ENCODE measurements around the gene GRIK4.

GRIK4 gene

DNA sequence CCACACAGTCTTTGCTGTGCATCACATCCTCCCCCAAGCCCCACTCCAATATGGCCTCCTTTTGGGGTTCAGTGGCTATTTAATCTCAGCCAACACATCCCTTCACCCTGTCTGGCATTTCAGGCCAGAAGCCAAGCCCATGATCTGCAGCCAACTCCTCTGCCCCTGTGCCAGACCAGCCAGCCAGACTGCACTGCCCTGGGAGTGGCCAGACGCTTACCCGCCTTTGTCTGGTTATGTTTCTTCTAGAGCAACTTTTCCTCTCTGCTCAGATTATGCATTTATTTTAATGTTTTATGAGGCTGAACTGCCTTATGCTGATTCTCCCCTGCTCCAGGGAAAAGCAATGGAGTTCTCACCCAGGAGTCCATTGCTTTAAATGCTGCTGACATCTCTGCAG is 305.6 kb downstream of the GRIK4 start:
- DNase-seq, result no peak

DNA sequence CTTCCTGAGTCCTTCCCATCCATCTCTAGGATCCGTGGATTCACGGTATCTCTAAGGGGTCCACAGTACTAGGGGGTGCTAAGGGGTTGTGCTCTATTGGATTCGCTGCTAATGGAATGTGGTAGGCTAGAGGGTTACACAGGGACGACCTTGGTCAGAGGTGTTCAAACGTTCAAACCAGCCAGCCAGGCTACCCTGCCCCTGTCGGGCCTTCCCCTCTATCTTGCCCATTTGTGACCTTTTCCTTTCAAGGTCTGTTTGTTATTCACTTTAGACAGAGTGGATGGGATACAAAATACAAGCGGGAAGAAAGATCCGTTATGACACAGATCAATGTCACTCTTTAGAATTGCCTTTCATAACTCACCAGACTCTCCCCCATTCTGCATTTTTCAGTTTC is 306.5 kb downstream of the GRIK4 start:
- no peak for DNase-seq

DNA sequence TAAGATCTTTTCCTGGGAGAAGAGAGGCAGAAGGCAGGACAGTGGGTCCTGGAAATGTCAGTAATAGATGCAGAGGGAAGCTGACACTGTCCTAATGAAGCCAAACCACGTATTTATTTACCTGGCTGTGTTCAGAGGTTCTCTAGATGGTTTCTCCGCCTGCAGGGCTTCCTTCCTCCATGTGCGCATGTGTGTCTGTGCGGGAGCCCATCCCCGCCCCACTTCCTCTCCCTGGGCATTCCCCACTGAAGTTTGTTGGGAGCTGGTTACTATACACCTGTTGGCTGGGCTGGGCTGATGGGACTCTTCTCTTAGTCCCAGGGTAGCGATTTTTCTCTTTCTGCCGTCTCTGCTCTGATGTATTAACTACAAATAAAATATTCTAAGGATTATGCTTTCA is 307.5 kb downstream of the GRIK4 start:
- no peak for DNase-seq

DNA sequence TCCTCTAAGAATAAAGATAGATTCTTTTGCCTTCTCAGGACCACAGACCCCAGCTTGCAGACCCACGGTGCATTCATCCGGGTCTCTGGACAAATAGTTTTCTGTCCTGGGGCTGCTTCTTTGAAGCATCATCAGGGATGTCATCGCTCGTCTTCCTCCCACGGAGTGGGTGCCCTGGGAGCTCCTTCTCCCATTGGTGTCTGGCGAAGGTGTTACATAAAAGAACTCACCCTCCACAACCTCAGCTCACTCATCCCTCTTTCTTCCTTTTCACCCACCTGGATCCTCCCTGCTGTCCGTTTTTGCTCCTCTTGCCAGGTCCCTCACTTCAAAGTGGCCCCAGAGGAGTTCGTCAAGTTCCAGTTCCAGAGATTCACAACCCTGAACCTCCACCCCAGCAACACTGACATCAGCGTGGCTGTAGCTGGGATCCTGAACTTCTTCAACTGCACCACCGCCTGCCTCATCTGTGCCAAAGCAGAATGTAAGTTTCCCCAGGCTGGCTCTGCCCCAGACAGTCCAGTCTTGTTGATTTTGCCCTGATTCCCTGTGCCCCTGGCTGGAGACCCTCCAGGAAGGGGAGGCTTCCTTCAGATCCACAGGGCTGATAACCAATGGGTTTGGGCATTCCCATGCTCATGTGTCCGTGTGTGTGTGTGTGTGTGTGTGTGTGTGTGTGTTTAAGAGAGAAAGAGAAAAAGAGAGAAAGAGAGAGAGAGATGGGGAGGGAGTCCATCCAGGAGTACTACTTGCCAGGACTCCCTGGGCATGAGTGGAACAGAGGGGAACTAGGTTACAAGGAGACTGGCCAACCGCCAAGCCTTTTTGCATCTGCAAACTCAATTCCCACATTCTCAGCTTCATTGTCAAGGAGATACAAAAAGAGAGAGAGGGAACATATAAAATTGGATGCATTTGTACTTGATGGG is 308.2 kb downstream of the GRIK4 start:
- DNase-seq, result no peak

DNA sequence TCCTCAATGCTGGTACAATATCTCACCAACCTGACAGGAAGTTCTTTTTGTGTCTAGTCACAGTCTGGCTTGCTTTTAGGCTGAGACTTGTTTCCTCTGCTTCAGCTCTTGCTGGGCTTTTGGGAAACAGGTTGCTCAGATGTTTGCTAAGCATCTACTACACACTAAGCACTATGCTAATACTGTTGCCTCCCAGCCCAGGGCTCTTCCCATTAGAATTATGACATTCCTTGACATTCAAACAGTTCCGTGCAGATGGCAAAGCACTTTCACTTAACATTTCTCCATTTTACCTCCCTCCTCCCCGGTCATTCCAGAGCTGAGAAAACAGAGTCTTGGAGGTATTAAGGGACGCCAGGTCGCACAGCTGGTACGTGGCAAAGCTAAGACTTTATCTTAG is 311.6 kb downstream of the GRIK4 start:
- no peak for DNase-seq

DNA sequence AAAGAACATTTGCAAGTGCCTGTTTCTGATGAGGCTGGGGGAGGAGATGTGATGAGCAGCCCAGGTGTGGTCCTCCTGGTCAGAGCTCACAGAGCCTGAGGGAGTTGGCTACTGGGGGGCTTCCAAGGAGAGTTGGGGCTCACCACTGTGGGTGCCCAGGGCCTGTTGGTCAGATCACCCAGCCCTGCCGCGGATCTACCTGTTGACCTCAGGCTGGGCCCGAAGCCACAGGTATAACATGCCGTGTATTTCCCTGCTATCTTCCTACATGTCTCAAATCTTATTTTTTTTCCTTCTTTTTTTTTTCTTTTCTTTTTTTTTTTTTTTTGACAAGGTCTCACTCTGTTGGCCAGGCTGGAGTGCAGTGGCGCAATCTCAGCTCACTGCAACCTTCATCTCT is 312.7 kb downstream of the GRIK4 start:
- DNase-seq, result no peak

DNA sequence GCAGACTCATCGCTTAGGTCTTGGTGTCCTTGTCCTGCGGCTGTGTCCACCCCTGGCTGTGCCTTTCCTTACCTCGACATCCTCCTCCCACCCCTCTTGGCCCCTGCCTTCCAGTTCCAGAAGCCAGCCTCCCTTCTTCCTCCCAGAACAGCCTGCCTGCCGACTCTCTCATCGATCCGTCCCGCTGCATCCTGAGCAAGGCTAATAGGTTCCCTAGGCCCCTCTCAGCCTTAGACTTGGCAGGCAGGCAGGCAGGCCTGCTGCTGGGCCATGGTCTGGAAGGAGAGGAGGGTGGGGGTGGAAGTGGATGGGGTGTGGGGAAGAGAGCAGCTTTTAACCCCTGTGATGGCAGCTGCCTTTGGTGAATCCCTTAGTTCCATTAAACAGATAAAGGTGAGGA is 315.6 kb downstream of the GRIK4 start:
- no peak for DNase-seq

DNA sequence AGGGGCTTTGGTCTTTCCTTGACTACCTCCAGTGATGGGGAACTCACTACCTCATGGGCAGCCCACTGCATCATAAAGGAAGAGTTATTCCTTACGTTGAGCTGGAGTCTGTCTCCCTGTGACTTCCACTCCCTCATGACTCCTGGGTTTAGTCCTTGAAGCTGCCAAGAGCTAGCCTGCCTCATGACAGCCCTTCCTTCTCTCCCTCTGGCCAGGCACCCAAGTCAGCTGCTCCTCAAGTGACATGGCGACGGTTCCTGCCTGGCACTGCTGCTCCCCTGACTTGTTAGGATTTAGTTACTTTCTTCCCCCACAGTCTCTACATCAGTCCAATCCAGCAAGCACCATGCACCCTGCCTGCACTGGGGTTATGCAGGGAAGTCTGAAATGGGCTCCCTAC is 316.3 kb downstream of the GRIK4 start:
- no peak for DNase-seq

DNA sequence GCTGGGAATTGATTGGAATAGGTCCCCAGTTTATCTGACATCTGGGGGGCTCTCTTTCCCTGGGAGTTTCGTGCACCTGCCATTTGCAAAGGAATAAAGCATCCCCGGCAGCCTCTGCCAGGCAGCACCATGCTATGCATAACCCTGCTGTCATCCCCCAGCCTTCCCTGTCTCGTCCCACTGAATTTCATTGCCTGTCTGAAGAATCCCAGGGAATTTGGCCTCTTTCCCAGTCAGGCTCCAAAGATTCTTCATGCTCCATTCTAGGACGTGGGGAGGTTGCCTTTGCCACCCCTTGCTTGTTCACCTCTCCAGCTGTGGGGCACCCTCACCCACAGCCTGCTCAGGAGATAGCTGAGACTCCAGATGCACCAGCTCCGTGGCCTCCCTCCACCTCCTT is 317.3 kb downstream of the GRIK4 start:
- DNase-seq, result no peak

DNA sequence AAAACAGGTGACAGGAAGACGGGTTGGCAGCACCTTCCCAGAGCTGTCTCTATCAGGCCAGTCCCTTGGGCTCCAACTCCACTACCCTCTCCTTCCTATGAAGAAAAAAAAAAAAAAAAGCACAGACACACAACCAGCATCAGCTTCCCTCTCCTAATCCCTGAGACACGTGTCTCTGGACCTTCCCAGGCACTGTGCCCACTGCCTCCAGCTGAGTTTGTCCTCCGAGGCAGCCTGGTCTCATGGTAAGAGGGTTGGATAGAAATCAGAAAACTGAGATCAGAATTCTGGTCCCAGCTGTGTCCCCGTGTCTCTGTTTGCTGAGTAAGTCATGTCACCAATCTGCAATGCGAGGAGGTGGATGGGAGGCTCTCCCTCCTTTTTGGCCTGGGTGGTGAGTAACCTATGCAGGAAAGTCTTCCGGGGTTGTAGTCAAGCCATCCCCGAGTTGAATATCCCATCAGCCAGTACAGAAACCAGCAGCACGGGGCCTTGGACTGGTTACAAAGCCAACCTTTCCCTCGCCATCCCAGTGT is 318.6 kb downstream of the GRIK4 start:
- no peak for DNase-seq

DNA sequence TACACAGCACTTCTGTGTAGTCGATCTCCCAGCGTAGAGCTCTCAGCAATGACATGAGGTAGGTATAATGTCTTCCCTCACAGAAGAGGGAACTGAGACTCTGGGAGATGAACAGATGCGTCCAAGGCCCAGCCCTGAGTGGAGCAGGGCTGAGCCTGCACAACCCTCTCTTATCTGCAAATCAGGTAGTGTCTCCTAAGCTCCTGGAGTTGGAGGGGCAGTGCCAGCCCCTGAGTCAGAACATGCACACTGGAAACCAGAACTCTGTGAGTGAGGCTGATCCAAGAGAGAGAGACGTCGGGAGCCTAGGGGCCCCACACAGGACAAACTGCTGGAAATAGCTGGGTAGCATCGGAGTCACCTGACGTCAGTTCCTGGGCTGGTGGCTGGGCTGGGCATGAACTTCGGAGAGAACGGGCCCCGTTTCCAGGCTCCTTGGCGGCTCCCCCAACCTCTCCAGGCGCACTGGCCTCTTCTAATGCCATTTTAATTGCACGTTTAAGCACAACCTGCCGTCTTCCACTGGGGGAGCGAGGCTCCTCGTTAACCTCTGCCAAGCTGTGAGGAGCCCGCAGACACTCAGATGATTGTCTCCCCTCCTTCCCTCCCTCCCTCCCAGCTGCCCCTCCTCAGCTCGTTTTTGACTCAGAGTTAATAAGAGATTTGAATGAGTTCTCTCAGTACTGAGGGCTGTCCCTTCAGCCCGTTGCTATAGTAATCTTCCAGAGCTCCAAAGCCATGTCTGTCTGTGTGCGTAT is 321.1 kb downstream of the GRIK4 start:
- DNase-seq, result no peak

DNA sequence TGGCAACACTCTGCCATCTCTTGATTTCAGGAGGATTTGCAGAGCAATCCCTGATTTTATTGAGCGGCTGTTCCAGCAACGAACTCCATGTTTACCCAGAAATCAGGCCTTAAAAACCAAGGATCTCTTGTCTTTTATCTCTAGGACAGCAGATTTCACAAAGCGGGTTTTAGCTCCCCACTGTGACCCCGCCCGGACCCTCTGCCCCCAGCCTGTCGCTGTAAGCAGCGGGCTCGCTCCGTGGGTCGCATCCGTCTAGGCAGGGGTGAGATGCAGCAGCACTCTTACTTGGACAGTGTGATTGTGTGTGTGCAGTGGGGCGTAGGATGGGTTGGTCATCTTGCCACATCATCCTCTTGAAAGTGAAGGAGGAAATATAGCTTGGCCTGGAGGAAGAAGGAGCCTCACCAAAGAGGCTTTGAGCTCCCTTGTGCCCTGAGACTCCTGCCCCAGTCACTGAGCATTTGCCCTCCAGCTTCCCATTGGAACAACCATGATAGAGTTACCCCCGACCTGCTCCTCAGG is 323.2 kb downstream of the GRIK4 start:
- DNase-seq, result no peak

DNA sequence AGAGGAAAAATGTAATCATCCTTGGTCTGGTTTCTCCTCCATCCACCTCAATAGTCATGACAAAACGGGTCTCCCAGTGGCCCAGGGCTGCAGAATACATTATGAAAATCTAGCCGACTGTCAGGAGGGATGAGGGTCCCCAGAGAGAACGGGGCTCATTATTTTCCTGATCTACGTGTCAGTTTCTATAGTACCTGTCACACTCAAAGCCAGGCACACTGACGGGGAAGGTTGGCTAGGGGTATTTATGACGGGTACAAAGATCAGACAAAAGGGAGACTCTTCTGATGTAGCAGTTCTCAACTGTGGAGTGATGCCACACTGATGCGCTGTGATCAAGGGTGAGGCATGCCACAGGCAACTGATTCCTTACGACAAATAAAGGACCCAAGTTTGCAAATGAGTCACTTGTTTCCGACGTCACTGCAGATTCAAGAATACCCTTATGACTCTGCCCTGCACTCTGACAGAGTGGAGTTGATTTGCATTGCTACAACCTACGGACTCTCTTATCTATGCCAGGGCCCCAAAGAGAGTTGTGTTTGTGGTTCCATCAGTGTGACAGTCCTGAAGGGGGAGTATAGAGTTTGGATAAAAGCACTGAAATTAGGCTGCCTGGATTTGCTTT is 324.2 kb downstream of the GRIK4 start:
- no peak for DNase-seq

DNA sequence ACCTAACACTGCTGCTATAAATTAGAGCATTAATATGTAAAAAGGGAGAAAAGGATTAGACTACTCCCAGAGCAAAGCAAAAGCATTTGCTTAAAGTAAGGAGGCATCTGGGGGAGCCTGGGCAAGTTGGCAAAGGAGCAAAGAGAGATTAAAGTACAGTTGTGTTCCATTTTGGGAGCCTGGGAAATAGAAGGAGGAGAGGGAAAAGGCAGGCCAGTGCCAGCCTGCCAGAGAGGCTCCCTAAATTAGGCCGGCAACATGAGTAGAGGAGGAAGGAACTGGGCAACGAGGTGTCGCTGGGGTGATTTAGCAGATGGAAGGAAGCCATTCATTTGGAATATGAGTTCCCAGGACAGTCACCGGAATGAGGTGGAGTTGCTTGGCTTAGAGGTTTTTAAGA is 326.1 kb downstream of the GRIK4 start:
- DNase-seq, result no peak

DNA sequence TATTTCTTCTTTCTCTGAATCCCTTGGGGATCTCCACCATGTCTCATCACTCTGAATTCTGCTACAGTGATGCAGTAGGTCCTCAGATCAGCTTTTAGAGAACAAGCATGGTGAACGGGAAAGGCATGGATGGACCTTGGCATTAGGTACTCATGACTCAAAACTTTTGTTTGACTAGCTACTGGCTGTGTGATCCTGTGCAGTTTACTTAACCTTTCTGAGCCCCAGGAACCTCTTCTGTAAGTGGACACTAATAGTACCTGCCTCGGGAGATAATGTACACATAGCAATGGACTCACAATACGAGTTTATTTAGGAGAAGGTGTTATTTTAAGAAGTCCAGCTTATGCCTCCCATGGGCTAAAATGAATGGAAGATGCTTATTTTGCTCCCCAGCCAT is 327.7 kb downstream of the GRIK4 start:
- no peak for DNase-seq

DNA sequence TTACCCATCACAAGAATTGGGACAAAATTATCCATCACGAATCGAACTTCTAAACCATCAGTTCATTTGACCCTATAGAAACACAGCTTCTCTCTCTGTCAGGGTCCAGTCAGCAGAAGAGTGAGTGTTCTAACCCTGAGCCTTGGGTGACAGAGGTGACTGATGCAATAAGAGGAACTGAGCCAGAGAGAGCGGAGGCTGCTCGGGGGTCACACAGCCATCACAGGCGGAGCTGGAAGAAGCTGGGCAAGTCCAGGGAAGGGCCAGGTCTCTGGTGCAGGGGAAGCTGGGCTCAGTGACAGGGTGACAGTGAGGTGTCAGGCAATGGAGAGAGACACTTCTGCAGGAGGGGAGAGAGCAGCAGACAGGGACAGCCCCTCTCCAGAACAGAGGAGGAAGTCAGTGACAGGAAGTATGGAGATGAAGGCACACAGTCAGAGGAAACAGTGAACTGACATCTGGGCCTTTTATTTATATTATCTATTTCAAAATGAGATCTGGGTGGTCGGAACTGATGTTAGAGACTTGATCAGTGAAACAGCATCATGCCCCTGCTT is 328.4 kb downstream of the GRIK4 start:
- no peak for DNase-seq

DNA sequence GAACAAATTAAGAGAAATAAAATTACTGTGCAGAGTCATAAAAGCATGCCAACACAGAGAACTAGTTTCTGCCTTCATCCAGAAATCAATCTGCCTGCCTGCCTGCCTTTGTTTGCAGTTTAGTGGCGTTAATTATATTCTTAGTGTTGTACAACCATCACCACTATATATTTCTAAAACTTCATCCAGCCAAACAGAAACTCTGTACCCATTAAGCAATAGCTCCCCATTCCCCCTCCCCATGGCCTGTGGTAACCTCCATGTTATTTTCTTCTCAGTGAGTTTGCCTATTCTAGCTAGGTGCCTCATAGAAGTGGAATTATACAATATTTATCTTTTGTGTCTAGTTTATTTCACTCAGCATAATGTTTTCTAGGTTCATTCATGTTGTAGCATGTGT is 329.1 kb downstream of the GRIK4 start:
- DNase-seq, result no peak

DNA sequence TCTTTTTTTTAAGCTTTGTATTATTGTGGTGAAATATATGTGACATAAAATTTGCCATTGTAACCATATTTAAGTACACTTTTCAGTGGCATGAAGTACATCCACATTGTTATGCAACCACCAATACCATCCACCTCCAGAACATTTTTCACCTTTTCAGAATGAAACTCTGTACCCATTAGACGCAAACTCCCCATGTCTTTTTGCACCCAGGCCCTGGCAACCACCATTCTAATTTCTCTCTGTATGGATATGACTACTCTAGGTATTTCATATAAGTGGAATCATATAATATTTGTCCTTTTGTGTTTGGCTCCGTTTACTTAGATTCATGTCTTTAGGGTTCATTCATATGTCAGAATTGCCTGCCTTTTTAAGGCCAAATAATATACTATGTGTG is 329.5 kb downstream of the GRIK4 start:
- no peak for DNase-seq

DNA sequence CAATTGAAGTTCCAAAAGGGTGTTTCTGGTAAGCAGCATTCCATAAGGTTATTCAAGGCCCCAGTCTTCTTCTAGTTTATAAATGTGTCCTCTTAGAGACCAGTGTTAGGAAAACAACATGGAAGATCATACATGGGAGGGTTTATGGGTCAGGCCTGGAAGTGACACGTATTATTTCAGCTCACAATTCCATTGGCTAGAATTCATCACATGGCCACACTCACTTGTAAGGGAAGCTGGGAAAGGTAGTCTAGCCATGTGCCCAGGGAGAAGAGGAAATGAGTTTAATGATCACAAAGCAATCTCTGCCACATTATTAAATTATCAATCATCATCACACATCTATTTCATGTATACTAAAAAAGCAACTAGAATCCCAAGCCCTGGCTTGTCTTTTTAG is 330.6 kb downstream of the GRIK4 start:
- no peak for DNase-seq

DNA sequence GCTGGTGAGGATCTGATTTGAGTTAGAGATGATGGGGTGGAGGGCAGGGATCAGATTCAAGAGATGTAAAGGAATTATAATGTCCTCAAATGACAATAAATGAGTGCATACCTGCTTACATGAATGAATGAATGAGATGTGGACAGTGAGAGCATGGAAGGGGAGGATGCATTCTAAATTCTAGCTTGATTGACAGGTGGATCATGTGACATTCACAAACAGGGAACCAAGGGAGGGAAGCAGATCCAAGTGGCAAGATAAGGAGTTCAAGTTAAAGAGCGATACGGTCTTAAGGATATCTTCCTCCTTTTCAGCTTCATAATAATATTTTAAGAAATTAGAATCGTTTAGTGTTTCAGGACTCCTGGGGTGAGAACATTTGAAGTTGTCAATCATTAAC is 341.9 kb downstream of the GRIK4 start:
- no peak for DNase-seq

DNA sequence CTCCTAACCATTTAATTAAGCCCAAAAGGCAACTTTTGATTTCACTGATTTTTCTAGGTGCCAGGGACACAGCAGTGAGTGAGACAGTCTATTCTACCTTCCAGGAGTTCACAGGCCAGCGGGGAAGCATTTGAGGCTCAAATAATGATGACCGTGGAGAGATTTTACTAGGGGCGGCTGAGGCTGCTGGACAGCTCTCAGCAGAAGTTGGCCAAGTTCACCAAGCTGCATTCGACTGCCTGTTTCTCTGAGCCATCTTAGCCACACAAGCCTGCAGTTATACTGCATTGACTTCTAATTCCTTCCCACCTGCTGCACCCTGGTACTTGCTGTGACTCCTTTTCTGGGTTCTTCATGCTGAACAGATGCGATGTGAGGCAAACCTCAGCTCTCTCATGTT is 343.4 kb downstream of the GRIK4 start:
- DNase-seq, result no peak

DNA sequence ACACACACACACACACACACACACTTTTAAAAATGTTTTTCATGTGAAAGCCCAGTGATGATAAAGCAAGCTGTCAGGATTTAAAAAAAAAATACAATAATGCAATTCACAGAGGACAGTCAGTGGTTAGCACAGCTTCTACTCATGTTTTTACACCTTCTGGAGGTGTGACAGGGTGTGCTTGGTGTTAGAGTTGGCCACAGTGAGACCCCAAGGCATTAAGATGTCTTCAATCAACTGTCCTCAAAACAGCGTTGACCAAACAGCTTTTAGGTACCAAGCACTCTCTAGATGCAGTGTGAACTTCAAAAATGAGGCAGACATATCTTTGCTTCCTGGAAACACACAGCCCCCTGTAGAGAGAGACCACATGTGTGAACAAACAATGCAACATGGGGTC is 346.0 kb downstream of the GRIK4 start:
- DNase-seq, result no peak

DNA sequence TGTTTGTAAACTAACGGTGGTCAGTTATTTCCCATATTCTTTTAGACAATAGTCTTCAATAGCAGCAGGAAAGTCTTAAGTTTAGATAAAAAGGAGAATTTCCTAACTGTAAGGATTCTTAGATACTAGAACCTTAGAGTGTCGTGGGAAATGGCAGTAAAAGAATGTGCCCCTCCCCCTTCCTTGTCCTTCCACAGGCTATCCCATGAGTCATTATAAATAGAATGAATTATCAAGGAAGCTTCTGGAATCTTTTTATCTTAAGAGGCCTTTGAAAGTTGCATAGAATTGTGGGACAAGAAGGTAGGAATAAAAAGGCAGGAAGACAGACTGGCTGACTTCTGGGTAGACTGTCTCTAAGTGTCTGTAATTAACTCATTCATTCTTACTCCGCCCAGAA is 347.2 kb downstream of the GRIK4 start:
- no peak for DNase-seq

All from activated effector memory CD4-positive, alpha-beta T cell treated with anti-CD3 and anti-CD28 coated beads, Interleukin-2, amount 50 U/mL, for 16 hours (primary cell).